GM10248 (cell line): ENCODE measurements around the gene DIP2C.

ENCODE experiments used
- CTCF ChIA-PET: fragments of 300-600 bp; sonication (Branson Sonifier 250); formaldehyde crosslinking; extraction: SDS; loops from one replicate; lab custom pipeline; 2021; ENCODE audit warnings: antibody characterized with exemption; lab: Yijun Ruan, JAX
- POLR2A ChIA-PET: fragments of 350-650 bp; sonication (Branson Sonifier 250); formaldehyde crosslinking; extraction: SDS; loops from one replicate; lab custom pipeline; 2020; ENCODE audit warnings: antibody characterized with exemption; lab: Yijun Ruan, JAX
- DNase-seq: peaks from one replicate; pipeline ENCODE4 v3.0.0; 2012; ENCODE audit errors: extremely low spot score
- CTCF ChIP-seq: IDR thresholded peaks from 2 replicates; pipeline ENCODE4 v1.5.1; 2012; ENCODE audit warnings: mild to moderate bottlenecking, low read depth; ENCODE audit errors: extremely low read depth, missing control alignments, control extremely low read depth

The DIP2C gene

GRCh38 chr10:619710-620109, 69.8 kb downstream of the DIP2C start:
- CTCF ChIA-PET: no interaction called here
- TF ChIP-seq CTCF: no peak

GRCh38 chr10:618229-618989, 71.1 kb downstream of the DIP2C start:
- POLR2A ChIA-PET: no interaction called here
- TF ChIP-seq CTCF: no peak
- CTCF ChIA-PET: no interaction called here
- DNase-seq: no peak

More at GRCh38 chr10:619710-620109, 69.8 kb downstream of the DIP2C start:
- POLR2A ChIA-PET: no interaction called here
- no peak for DNase-seq

GRCh38 chr10:617471-617870, 72.0 kb downstream of the DIP2C start:
- DNase-seq: no peak
- ChIA-PET POLR2A (no interaction called here), CTCF (no interaction called here)
- TF ChIP-seq CTCF: no peak

GRCh38 chr10:615583-616152, 73.8 kb downstream of the DIP2C start:
- TF ChIP-seq CTCF: no peak
- CTCF ChIA-PET: no interaction called here
- POLR2A ChIA-PET: no interaction called here
- DNase-seq: no peak

- DNase-seq: no peak
- ChIA-PET CTCF (no interaction called here), POLR2A (no interaction called here)
- no peak for TF ChIP-seq CTCF
These were observed 74.5 kb downstream of the DIP2C start for GRCh38 chr10:614790-615582.

- CTCF ChIA-PET: no interaction called here
- no peak for TF ChIP-seq CTCF
- POLR2A ChIA-PET: no interaction called here
- DNase-seq: no peak
These were observed 75.2 kb downstream of the DIP2C start for GRCh38 chr10:614139-614711.
